Mucosa of stomach (tissue), 1 donor: Measurements from ENCODE around the gene SLF2.
A peak's percentile ranks its signal among the peaks of the same experiment; 100 is the strongest.

ENCODE experiments used
- H3K27me3 ChIP-seq: one replicate; pipeline ENCODE4 v1.7.0; 2013; ENCODE audit warnings: mild to moderate bottlenecking, low read length; ENCODE audit not compliant: control insufficient read depth, insufficient read depth
- H3K36me3 ChIP-seq: one replicate; pipeline ENCODE4 v1.7.0; 2013; ENCODE audit warnings: low read length; ENCODE audit not compliant: control insufficient read depth, insufficient read depth
- H3K4me1 ChIP-seq: one replicate; pipeline ENCODE4 v1.7.0; 2013; ENCODE audit warnings: mild to moderate bottlenecking, low read length; ENCODE audit not compliant: control insufficient read depth, insufficient read depth
- H3K4me3 ChIP-seq: one replicate; pipeline ENCODE4 v1.7.0; 2013; ENCODE audit warnings: low read length
- H3K9ac ChIP-seq: one replicate; pipeline ENCODE4 v1.7.0; 2013; ENCODE audit warnings: mild to moderate bottlenecking, low read length, moderate library complexity
- H3K9me3 ChIP-seq: one replicate; pipeline ENCODE4 v1.7.0; 2013; ENCODE audit warnings: mild to moderate bottlenecking, low read length, moderate library complexity; ENCODE audit not compliant: control insufficient read depth
- donor health status: Pancreatic carcinoma.

Gene SLF2

DNA sequence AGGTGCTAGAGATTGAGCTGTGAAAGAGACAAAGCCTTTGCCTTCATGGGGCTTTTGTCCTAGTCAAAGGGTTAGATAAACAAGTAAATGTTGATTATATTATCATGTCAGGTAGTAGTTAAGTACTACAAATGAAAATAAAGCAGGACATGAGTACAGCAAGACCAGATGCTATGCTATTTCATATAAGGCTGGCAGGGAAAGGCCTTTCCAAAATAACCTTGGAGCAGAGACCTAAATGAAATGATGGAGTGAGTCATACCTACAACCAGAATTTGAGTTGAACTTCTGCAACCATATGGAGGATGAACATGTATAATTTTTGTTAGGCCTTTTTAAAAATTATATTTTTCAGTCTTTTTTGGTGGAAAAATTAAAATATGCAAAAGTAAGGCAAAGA is 33.0 kb downstream of the SLF2 start:
- peaks cover 7% of the 10 kb centered on the region for H3K36me3 ChIP-seq
- no peaks in the 10 kb centered on the region for H3K27me3 ChIP-seq
- no peaks in the 10 kb centered on the region for H3K9me3 ChIP-seq
- H3K9ac ChIP-seq: no peak overlapping the region
- H3K4me1 ChIP-seq: no peaks in the 10 kb centered on the region
- no peak overlapping the region for H3K4me3 ChIP-seq

DNA sequence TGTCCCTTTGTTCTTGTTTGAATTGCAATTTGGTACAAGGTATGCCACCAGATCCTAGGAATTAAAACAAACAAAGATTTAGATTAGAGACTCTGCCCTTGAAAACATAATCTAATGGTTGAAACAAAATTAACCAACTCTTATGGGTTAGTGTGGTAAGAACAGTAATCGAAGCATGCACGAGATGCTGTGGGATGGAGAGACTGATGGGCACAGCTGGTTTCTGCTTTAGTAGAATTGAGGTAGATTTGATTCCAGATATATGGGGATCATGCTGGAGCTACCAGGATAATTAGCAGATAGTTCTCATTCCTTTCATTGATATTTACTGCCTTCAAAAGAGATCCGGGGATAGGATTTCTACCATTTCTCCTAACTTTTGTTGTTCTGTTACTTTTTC is 36.2 kb downstream of the SLF2 start:
- Histone ChIP-seq H3K4me1 (no peaks in the 10 kb centered on the region), H3K27me3 (no peaks in the 10 kb centered on the region), H3K4me3 (no peak overlapping the region), H3K9ac (no peak overlapping the region), H3K9me3 (no peaks in the 10 kb centered on the region), H3K36me3 (peaks cover 7% of the 10 kb centered on the region)

DNA sequence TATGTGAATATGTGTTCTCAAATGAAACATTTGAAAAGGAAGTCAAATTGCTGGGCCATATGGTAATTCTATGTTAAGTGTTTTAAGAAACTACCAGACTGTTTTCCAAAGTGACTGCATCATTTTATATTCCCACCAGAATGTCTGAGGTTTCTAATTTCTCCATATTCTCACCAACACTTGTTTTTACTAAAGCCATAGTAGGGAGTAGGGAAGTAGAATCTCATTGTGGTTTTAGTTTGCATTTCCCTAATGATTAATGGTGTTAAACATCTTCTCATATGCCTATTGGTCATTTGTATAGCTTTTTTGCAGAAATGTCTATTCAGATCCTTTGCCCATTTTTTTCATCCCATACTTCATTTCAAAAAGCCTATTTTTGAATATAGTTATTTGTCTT is 47.5 kb downstream of the SLF2 start:
- H3K4me1 ChIP-seq: no peaks in the 10 kb centered on the region
- no peak overlapping the region for H3K4me3 ChIP-seq
- H3K36me3 ChIP-seq: no peaks in the 10 kb centered on the region
- H3K9ac ChIP-seq: no peak overlapping the region
- no peaks in the 10 kb centered on the region for H3K27me3 ChIP-seq
- H3K9me3 ChIP-seq: no peaks in the 10 kb centered on the region

DNA sequence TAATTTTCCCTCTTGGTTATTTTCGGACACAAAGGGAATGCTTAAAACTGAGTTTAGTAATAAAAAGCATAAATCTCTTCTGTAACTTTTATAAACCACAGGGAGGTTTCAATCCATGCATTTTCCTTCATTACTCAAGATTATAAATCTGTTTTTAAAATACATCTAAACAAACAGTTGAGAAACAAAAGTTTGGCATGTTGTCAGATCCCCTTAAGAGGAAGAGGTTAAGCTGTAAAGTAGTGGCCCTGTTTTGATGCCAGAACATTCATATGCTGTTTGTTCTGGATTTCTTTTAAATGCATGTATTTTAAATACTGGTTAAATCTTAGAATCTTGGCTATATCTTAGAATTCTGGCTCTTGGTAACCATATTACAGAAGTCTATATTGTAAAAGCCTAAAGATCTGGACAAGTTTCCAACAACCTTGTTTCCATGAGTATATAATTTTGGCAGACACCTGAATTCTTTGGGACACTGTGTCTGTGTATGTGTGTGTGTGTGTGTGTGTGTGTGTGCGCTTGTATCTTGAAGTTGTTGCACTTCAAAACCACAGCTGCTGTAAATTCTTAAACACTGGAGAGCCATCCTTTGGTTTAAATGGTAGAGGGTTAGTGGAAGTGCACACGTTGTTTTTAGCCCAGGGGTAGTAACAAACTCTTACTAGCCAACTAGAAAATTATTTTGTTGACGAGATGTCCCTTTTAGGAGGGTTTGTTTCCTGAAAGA is 49.8 kb downstream of the SLF2 start:
- Histone ChIP-seq H3K4me1 (no peaks in the 10 kb centered on the region), H3K9ac (no peak overlapping the region)

DNA sequence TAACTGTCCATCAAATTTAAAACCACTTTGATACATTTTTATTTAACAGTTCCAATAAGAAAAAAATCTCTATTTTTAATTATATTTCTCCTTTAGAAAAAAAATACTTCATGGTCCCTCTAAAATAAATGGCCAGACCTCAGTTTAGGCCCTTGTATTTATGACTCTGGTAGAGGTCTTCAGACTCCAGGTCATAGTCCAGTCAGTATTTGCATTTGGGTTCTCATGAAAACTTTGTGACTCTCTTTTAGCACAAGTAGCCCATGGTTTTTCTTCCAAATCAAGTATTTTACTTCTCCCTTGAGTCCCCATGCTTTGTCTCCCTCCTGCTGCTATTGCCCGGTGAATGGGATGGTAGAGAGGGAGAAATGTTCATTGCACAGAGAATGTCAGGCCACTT is 51.1 kb downstream of the SLF2 start:
- Histone ChIP-seq H3K9ac (no peak overlapping the region), H3K4me3 (no peak overlapping the region), H3K36me3 (no peaks in the 10 kb centered on the region), H3K9me3 (no peaks in the 10 kb centered on the region), H3K4me1 (peaks cover 9% of the 10 kb centered on the region), H3K27me3 (no peaks in the 10 kb centered on the region)

More for the DNA sequence above, 49.8 kb downstream of the SLF2 start:
- Histone ChIP-seq H3K36me3 (no peaks in the 10 kb centered on the region), H3K4me3 (no peak overlapping the region), H3K9me3 (no peaks in the 10 kb centered on the region), H3K27me3 (no peaks in the 10 kb centered on the region)

DNA sequence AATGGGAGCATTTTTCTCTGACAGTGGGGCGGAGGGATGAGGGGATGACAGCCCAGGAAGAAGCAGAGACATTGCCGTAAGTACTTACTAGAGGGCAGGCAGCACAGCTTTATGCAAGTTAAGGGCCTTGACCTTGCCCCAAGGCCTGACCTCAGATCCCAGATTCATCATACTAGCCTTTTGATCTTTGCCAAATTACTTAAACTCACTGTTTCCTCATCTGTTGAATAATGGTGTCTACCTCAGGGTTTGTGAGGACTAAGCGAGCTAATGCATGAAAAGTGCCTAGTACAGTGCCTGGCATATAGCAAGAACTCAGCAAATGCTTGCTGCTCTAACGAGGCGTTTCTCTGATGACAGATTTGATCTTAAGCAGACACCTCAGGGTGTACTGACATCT is 53.1 kb downstream of the SLF2 start:
- Histone ChIP-seq H3K9me3 (no peaks in the 10 kb centered on the region), H3K36me3 (no peaks in the 10 kb centered on the region), H3K9ac (no peak overlapping the region), H3K4me1 (peaks cover 18% of the 10 kb centered on the region), H3K27me3 (no peaks in the 10 kb centered on the region), H3K4me3 (no peak overlapping the region)

DNA sequence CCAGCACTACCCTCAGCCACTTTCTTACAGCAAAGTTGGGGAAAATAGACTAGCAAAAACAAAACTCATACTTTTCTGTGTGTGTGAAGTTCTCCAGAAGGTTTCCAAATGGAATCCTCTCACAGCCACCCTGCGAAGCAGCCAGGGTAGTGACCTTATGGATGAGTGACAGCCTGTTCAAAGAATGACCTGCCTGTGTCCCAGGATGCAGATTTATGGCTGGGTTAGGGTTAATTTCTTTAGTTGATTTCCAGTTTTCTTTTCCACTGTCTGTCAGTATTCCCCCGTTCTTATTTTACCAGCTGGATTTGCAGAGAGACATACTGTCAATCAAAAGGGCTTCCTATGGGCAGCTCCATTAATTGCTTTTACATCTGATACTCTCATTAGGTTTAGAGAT is 54.1 kb downstream of the SLF2 start:
- Histone ChIP-seq H3K4me3 (no peak overlapping the region), H3K9ac (no peak overlapping the region), H3K9me3 (no peaks in the 10 kb centered on the region), H3K4me1 (peaks cover 28% of the 10 kb centered on the region), H3K27me3 (no peaks in the 10 kb centered on the region), H3K36me3 (no peaks in the 10 kb centered on the region)

DNA sequence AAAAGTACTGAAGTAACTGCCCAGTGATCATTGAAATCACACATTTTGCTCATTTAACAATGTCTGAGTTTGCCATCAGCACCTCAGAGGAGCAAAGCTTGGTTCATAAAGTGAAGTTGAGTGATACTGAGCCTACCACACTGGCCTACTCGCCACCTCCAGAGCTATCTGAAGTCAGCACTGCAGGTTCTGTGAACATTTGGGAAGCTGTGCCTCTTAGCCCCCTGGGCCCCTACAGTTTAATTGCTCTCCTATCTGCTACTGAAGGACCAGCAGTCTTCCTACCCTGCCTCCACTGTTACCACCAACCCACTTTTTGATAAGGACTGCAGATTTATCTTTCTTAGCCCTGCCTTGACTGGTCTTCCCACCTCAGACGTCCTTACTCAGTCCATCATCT is 54.6 kb downstream of the SLF2 start:
- Histone ChIP-seq H3K36me3 (no peaks in the 10 kb centered on the region), H3K9ac (no peak overlapping the region), H3K4me3 (no peak overlapping the region), H3K9me3 (no peaks in the 10 kb centered on the region), H3K27me3 (no peaks in the 10 kb centered on the region), H3K4me1 (peaks cover 33% of the 10 kb centered on the region)

DNA sequence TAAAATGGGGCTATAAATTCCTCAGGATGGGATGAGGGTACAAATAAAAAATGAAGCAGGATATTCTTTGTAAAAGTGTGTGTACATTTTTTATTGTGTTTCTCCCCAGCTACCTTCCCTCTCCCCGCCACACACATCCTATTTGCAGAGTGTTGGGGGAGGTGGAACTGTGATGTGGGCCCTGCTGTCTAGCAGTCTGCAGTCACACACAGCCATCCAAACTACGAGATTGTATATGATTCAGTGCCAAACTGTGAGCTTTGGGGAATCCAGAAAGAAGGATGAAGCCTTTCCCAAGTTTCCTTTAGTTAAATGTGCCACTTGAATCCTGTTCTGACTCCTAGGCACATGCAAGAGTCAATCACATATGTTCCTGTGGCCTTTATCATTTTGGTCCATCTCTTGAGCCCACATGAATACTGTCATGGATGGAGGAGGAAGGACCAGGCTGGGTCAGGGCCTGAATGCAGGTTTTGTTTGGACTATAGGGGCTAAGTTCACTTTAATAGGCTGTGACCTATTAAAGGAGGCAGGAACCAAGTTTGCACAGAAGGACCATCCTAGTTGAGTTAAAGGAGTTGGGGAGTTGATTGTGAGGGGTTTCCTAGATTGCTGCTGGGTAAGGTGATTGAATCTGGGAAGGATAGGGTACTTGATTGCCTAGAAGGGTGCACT is 55.4 kb downstream of the SLF2 start:
- peak overlapping the region; percentile 58 for H3K4me3 ChIP-seq
- H3K9me3 ChIP-seq: no peaks in the 10 kb centered on the region
- H3K36me3 ChIP-seq: no peaks in the 10 kb centered on the region
- H3K4me1 ChIP-seq: peaks cover 41% of the 10 kb centered on the region
- no peaks in the 10 kb centered on the region for H3K27me3 ChIP-seq
- no peak overlapping the region for H3K9ac ChIP-seq

DNA sequence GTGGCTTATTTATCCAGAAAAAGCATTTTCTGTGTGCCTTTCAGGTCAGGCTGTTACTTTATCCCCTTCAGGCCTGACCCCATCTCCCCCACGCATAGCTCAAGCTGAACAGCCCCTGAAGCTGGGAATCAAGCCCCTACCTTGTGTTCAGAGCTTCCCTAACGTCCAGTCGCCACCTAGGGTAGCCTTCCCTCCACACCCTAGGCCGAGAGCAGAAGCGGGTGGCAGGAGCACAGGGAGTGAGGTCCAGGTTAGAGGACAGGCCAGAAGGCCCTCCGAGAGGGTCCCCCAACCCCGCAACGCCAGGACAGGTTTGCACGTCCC is 56.1 kb downstream of the SLF2 start:
- peak overlapping the region; percentile 58 for H3K4me3 ChIP-seq
- no peaks in the 10 kb centered on the region for H3K36me3 ChIP-seq
- H3K9me3 ChIP-seq: no peaks in the 10 kb centered on the region
- peak overlapping the region; percentile 52 for H3K9ac ChIP-seq
- H3K27me3 ChIP-seq: no peaks in the 10 kb centered on the region
- H3K4me1 ChIP-seq: peaks cover 41% of the 10 kb centered on the region

DNA sequence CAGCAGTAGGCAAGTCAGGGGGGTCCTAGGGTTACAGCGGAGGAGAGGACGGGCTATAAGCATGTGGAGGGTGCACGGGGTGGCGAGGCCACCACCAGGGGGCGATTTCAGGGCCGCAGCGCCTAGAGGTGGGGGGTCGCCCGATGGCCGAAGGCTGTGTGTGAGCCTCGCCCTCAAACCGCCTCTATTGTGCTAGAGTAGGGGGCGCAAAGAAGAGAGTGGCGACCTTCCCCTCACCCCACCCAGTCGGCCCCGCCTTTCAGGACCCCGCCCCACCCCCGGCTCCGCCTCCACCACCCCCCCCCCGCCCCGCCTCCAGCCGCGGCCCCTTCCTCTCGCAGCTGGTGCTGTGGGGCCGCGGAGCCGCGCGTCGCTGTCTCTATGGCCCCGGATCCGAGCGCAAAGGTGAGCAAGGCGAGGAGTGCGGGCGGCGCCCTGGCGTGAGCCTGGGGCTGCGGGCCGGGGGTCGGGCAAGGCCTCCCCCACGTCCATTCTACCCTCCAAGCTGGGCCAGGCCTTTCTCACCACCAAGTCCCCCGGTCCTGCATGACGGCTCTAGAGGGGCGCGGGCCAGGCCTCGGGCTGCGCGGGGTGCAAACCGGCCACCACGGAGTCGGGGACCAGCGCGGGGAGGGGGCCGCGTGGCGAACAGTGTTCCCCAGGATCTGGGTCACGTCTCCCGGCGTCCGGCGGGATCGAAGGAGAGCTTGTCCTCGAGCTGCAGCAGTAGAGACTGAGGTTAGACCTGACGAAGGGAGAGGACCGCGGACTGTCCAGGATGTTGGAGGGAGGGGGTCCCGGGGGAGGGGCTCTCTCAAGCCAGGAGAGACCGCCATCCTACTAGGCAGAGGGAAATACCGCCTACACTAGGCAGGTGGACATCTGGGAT is 56.7 kb downstream of the SLF2 start, which contains the start of gene SEMA4G:
Gene SEMA4G (plus strand): TSS at position 318 of the 889 bp plus-strand sequence. CDS start 3,409 bp downstream, outside the sequence.
- H3K27me3 ChIP-seq: no peaks in the 10 kb centered on the region
- H3K9ac ChIP-seq: peak within 1 kb of the TSS; percentile 70
- no peaks in the 10 kb centered on the region for H3K36me3 ChIP-seq
- peaks cover 41% of the 10 kb centered on the region for H3K4me1 ChIP-seq
- no peaks in the 10 kb centered on the region for H3K9me3 ChIP-seq
- H3K4me3 ChIP-seq: peak within 1 kb of the TSS; percentile 58
